Loucy (cell line): ENCODE results near the gene EARS2.

ENCODE experiments used
- H2AFZ ChIP-seq: fragments of 200-600 bp; sonication (generic); 2 replicates; pipeline ENCODE4 v1.6.0; 2016; ENCODE audit warnings: antibody characterized with exemption, mild to moderate bottlenecking, low read length, moderate library complexity
- H3F3A ChIP-seq: fragments of 200-600 bp; 2 replicates; pipeline ENCODE4 v1.6.0; 2016; ENCODE audit warnings: antibody characterized with exemption, low read depth, mild to moderate bottlenecking
- H3K27me3 ChIP-seq: fragments of 200-600 bp; sonication (generic); 2 replicates; pipeline ENCODE4 v1.6.1; 2014; ENCODE audit warnings: low read length, mild to moderate bottlenecking; ENCODE audit not compliant: insufficient read depth, poor library complexity, severe bottlenecking
- H3K36me3 ChIP-seq: fragments of 200-600 bp; sonication (generic); 2 replicates; pipeline ENCODE4 v1.6.1; 2016; ENCODE audit warnings: low read length; ENCODE audit not compliant: insufficient read depth
- H3K4me1 ChIP-seq: fragments of 200-600 bp; sonication (generic); 2 replicates; pipeline ENCODE4 v1.5.1; 2014; ENCODE audit warnings: low read length, mild to moderate bottlenecking; ENCODE audit not compliant: insufficient read depth, poor library complexity, severe bottlenecking
- H3K4me2 ChIP-seq: fragments of 200-600 bp; sonication (generic); 2 replicates; pipeline ENCODE4 v1.6.0; 2014; ENCODE audit warnings: antibody characterized with exemption, low read length, low read depth, mild to moderate bottlenecking; ENCODE audit not compliant: poor library complexity, severe bottlenecking
- H3K4me3 ChIP-seq: fragments of 200-600 bp; sonication (generic); 2 replicates; pipeline ENCODE4 v1.5.1; 2014; ENCODE audit warnings: low read length, mild to moderate bottlenecking, mixed read lengths; ENCODE audit not compliant: poor library complexity, severe bottlenecking
- H3K79me2 ChIP-seq: fragments of 200-600 bp; sonication (generic); 2 replicates; pipeline ENCODE4 v1.6.1; 2014; ENCODE audit warnings: low read length; ENCODE audit not compliant: insufficient read depth
- H3K9ac ChIP-seq: fragments of 200-600 bp; sonication (generic); 2 replicates; pipeline ENCODE4 v1.6.0; 2014; ENCODE audit warnings: mild to moderate bottlenecking, low read depth, low read length, moderate library complexity; ENCODE audit not compliant: poor library complexity, severe bottlenecking
- H3K9me2 ChIP-seq: fragments of 200-600 bp; sonication (generic); replicated peaks from 2 replicates; pipeline ENCODE4 v1.6.1; 2016; ENCODE audit warnings: low read depth, low read length, mixed read lengths
- H3K9me3 ChIP-seq: fragments of 200-600 bp; sonication (generic); 2 replicates; pipeline ENCODE4 v1.6.1; 2014; ENCODE audit warnings: mild to moderate bottlenecking, antibody characterized with exemption, low read length, low read depth; ENCODE audit not compliant: insufficient read depth
- H4K20me1 ChIP-seq: fragments of 200-600 bp; sonication (generic); 2 replicates; pipeline ENCODE4 v1.6.0; 2014; ENCODE audit warnings: antibody characterized with exemption, low read length, mild to moderate bottlenecking; ENCODE audit not compliant: insufficient read depth, poor library complexity, severe bottlenecking
- EZH2phosphoT487 ChIP-seq: fragments of 200-600 bp; IDR thresholded peaks from 2 replicates; pipeline ENCODE4 v1.6.1; 2018; ENCODE audit warnings: antibody characterized with exemption, mild to moderate bottlenecking, moderate library complexity, borderline replicate concordance
- TF ChIP-seq, protein P1 (sequence below): fragments of 200-600 bp; sonication (generic); conservative IDR thresholded peaks from 2 replicates; pipeline ENCODE4 v1.5.1; 2014; ENCODE audit warnings: mild to moderate bottlenecking, antibody characterized with exemption, low read length

EARS2 gene

DNA sequence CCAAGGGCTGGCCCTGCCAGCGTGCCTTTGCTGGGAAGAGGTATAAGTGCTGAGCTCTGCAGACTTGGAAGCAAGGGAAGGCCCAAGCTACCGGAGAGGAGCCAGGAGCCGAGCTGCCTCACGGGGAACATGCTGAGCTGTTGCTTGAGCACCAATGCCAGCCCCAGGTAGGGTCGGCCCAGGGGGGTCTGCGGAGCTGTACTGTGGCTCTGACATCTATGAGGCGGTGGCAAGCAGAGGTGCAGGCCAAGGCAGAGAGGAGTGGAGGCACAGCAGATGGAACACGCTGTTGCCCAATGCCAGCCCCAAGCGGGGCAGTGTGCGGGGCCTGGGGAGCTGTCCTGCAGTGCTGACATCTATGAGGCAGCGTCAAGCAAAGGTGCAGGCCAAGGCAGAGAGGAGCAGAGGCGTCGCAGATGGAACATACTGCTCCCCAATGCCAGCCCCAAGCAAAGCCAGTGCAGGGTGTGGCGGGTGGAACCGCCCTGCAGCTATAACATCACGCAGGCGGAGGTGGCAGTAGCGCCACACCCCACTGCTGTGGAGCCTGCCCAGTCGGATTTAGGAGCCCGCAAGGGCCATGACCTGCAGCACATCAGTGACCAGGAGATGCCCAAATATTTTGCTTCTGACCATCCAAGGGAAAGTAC, 56.8 kb downstream of the EARS2 start:
- Histone ChIP-seq H3K4me2 (no peak overlapping the region), H3K9me2 (no peaks in the 10 kb centered on the region), H3K9ac (no peak overlapping the region), H4K20me1 (no peaks in the 10 kb centered on the region), H3K36me3 (no peaks in the 10 kb centered on the region), H3F3A (no peaks in the 10 kb centered on the region), H3K9me3 (no peaks in the 10 kb centered on the region), H2AFZ (no peak overlapping the region), H3K4me3 (no peak overlapping the region), H3K79me2 (no peaks in the 10 kb centered on the region), H3K4me1 (no peaks in the 10 kb centered on the region), H3K27me3 (peaks cover 5% of the 10 kb centered on the region)
- TF ChIP-seq, protein P1, sequence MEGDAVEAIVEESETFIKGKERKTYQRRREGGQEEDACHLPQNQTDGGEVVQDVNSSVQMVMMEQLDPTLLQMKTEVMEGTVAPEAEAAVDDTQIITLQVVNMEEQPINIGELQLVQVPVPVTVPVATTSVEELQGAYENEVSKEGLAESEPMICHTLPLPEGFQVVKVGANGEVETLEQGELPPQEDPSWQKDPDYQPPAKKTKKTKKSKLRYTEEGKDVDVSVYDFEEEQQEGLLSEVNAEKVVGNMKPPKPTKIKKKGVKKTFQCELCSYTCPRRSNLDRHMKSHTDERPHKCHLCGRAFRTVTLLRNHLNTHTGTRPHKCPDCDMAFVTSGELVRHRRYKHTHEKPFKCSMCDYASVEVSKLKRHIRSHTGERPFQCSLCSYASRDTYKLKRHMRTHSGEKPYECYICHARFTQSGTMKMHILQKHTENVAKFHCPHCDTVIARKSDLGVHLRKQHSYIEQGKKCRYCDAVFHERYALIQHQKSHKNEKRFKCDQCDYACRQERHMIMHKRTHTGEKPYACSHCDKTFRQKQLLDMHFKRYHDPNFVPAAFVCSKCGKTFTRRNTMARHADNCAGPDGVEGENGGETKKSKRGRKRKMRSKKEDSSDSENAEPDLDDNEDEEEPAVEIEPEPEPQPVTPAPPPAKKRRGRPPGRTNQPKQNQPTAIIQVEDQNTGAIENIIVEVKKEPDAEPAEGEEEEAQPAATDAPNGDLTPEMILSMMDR, result no peak
- no peak for TF ChIP-seq EZH2phosphoT487

DNA sequence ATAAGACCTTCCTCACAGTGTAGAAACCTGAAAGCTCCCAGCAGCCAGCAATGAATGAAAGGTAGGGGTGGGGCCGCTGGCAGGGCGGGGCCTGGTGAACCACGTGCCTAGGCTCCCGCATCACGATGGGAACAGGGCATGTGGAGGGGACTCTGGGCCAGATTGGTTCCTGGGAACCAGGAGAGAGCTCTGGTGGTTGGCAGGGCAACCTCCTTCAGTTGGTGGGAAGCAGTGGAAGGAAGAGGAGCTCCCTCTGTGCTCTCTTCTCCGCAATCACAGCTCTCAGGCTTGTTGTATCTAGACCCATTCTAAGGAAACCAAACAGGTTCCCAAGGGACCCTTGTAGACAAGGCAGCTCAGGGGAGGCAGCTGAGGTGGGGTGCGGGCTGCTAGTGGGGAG, 57.3 kb downstream of the EARS2 start:
- no peaks in the 10 kb centered on the region for H3K9me3 ChIP-seq
- H3K9me2 ChIP-seq, result no peaks in the 10 kb centered on the region
- no peaks in the 10 kb centered on the region for H3K36me3 ChIP-seq
- H3F3A ChIP-seq, result no peaks in the 10 kb centered on the region
- H3K9ac ChIP-seq, result no peak overlapping the region
- H3K4me2 ChIP-seq, result no peak overlapping the region
- H3K79me2 ChIP-seq, result no peaks in the 10 kb centered on the region
- H2AFZ ChIP-seq, result no peak overlapping the region
- TF ChIP-seq, protein P1, result no peak
- TF ChIP-seq EZH2phosphoT487, result no peak
- H4K20me1 ChIP-seq, result no peaks in the 10 kb centered on the region
- H3K4me3 ChIP-seq, result no peak overlapping the region
- peaks cover 5% of the 10 kb centered on the region for H3K27me3 ChIP-seq
- no peaks in the 10 kb centered on the region for H3K4me1 ChIP-seq

DNA sequence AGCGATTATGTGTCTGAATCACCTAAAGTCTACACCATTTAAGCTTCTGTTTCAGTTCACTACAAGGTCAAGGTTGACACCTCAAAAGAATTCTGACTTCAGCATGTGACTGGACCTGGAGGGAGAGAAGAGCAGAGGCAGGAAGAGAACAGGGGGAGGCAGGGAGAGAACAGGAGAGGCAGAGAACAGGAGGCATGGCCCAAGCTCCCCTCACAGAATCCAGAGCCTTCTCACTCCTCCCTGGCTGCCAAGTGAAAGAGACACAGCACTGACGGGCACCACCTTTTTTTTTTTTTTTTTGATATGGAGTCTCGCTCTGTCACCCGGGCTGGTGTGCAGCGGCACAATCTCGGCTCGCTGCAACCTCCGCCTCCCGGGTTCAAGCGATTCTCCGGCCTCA, 58.3 kb downstream of the EARS2 start:
- Histone ChIP-seq H2AFZ (no peak overlapping the region), H3K27me3 (peaks cover 5% of the 10 kb centered on the region), H3K9me2 (no peaks in the 10 kb centered on the region), H3K79me2 (no peaks in the 10 kb centered on the region), H3K9ac (no peak overlapping the region), H3K4me2 (no peak overlapping the region), H3K9me3 (no peaks in the 10 kb centered on the region), H3K4me1 (no peaks in the 10 kb centered on the region), H3K36me3 (no peaks in the 10 kb centered on the region), H4K20me1 (no peaks in the 10 kb centered on the region), H3K4me3 (no peak overlapping the region), H3F3A (no peaks in the 10 kb centered on the region)
- no peak for TF ChIP-seq EZH2phosphoT487
- TF ChIP-seq, protein P1, result no peak
